Activated T-cell treated with anti-CD3 and anti-CD28 coated beads, Interleukin-2, amount 50 U/mL, for 4 hours (primary cell): ENCODE results near the gene GIT1. TPM values are rescaled to one million over a fixed set of nuclear protein-coding genes. Genes with fewer than 3 reads are reported as not detected.
"Not testable (repeated sequence)": the region's sequence is repeated elsewhere in the genome, so short reads cannot be mapped to it uniquely, and the experiment has no call there.

ENCODE experiments used
- ATAC-seq, 2 donors: fragments of 200-7000 bp; cut with Tn5 transposase; one replicate each; pipeline ENCODE4 v1.10.0; 2021
- DNase-seq: peaks from one replicate; pipeline ENCODE4 v3.0.0-alpha.2; 2020
- H3K27me3 Mint-ChIP-seq: one replicate; pipeline ENCODE4 v1.8.0; 2021; ENCODE audit warnings: low read depth, mixed read lengths
- H3K36me3 Mint-ChIP-seq: one replicate; pipeline ENCODE4 v1.8.0; 2022; ENCODE audit warnings: mixed read lengths; ENCODE audit not compliant: insufficient read depth
- H3K4me1 Mint-ChIP-seq: one replicate; pipeline ENCODE4 v1.8.0; 2021; ENCODE audit warnings: low read depth, mixed read lengths
- H3K4me3 Mint-ChIP-seq: one replicate; pipeline ENCODE4 v1.8.0; 2021; ENCODE audit warnings: mild to moderate bottlenecking, moderate library complexity, mixed read lengths
- H3K9me3 Mint-ChIP-seq: one replicate; pipeline ENCODE4 v1.8.0; 2021; ENCODE audit warnings: mixed read lengths
- total RNA-seq, 3 donors: library from RNA; stranded (reverse); gene quantifications; one replicate each; pipeline ENCODE4 v1.2.1, GENCODE V29; 2021

Gene GIT1
- total RNA-seq, 3 donors from 2014 or later = 79.3 to 91.3 (median 90.8) TPM

DNA sequence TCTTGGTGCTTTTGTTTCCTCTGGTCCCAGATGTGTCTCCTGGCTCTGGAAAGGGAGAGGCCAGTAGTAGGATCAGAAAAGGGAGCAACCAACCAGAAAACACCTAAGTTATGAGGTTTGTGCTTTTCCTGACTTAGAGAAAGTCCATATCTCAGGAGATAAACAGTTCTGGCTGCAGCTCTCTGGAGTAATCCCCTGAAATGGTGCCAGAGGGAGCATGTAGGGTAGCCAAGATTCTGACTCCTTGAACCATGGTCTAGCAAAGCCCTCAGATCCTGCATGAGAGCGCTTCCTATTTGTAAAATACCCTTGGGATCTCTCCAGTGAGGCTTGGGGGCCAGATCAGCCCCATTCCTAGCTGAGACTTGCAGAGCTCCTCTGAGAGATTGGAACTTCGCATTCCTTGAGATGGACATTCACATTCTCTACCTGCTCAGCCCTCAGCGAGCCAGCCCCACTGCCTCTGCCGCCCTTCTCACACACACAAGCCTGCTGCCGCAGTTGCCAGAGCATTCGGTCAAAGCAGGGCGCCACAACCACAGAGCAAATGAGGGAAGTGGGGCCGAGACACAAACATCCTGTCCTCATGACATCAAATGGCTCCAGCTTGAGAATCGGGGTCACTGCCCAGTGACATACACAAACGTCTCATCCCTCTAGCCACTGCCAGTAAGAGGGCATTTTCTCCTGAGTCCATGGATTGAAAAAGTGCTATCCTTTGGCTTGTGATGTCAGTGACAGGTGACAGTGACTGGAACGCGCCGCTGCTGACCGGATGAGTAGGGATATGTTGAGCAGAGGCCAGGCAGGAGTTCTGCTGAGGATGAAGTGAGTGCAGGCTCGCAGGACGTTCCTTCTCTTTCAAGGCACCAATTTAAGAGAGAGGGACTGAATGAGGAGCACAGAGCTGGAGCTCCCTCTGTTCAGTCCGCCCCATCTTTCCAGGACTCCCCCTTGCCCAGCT is 27.6 kb downstream of the GIT1 start:
- H3K9me3 Mint-ChIP-seq = no peaks in the 10 kb centered on the region
- ATAC-seq = no peak
- no peaks in the 10 kb centered on the region for H3K27me3 Mint-ChIP-seq
- no peak overlapping the region for H3K4me3 Mint-ChIP-seq
- DNase-seq = no peak
- peaks cover 46% of the 10 kb centered on the region for H3K4me1 Mint-ChIP-seq
- peaks cover 6% of the 10 kb centered on the region for H3K36me3 Mint-ChIP-seq

- Mint-ChIP-seq H3K9me3 (no peaks in the 10 kb centered on the region), H3K4me1 (peaks cover 38% of the 10 kb centered on the region), H3K36me3 (peaks cover 6% of the 10 kb centered on the region), H3K4me3 (no peak overlapping the region), H3K27me3 (no peaks in the 10 kb centered on the region)
- no peak for DNase-seq
- no peak for ATAC-seq
Measured at GRCh38 chr17:29560316-29560715, 29.1 kb downstream of the GIT1 start.

DNA sequence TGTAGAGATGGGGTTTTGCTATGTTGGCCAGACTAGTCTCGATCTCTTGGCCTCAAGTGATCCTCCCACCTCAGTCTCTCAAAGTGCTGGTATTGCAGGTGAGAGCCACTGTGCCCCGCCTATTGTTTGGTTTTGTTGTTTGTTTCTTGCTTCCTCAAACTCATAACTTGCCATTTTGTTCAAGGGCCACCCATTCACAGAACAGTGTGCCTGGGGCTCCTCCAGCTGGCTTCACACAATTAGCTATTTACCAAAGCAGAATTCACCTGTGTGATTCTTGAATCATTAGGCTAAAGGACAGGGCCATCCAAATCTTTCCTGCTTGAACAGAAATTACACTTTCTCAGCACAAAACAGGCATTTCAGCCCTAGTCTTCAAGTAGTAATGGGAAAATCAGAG is 29.8 kb downstream of the GIT1 start:
- Mint-ChIP-seq H3K4me1 (peaks cover 38% of the 10 kb centered on the region), H3K36me3 (peaks cover 6% of the 10 kb centered on the region)

GRCh38 chr17:29558139-29558538 is 31.3 kb downstream of the GIT1 start:
- peaks cover 30% of the 10 kb centered on the region for H3K4me1 Mint-ChIP-seq
- not testable (repeated sequence) for H3K27me3 Mint-ChIP-seq, H3K36me3 Mint-ChIP-seq, ATAC-seq, H3K9me3 Mint-ChIP-seq, H3K4me3 Mint-ChIP-seq, DNase-seq

More for the DNA sequence above, 29.8 kb downstream of the GIT1 start:
- H3K4me3 Mint-ChIP-seq = no peak overlapping the region
- DNase-seq (no peak), ATAC-seq (no peak)
- H3K9me3 Mint-ChIP-seq = no peaks in the 10 kb centered on the region
- H3K27me3 Mint-ChIP-seq = no peaks in the 10 kb centered on the region

GRCh38 chr17:29557739-29558116 is 31.7 kb downstream of the GIT1 start:
- Mint-ChIP-seq H3K4me1 (peaks cover 26% of the 10 kb centered on the region), H3K36me3 (peaks cover 6% of the 10 kb centered on the region), H3K27me3 (no peaks in the 10 kb centered on the region), H3K4me3 (no peak overlapping the region), H3K9me3 (no peaks in the 10 kb centered on the region)
- ATAC-seq (peak; percentile 57 to 62), DNase-seq (no peak)

GRCh38 chr17:29557085-29557738 is 32.2 kb downstream of the GIT1 start:
- Mint-ChIP-seq H3K4me1 (peaks cover 22% of the 10 kb centered on the region), H3K9me3 (no peaks in the 10 kb centered on the region), H3K4me3 (no peak overlapping the region), H3K27me3 (no peaks in the 10 kb centered on the region), H3K36me3 (peaks cover 6% of the 10 kb centered on the region)
- DNase-seq = no peak
- ATAC-seq = peak; percentile 18 to 28

DNA sequence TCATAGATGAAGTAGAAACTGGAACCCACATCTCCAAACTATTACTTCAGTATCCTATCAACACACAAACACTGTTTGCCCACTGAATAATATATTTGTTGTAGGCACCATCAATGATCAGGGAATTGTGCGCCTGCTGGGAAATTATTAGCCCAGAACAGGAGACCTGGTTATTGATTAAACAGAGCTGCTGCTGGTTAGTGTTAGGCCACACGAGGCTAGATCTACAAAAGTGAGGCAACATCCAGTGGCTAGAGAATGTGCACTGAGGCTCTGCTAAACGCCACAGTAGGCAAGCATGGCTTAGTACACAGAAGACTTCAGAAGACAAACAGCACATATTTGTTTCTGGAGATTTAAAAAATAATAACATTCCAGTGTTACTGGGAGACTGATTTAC is 33.6 kb downstream of the GIT1 start:
- Mint-ChIP-seq H3K27me3 (no peaks in the 10 kb centered on the region), H3K4me1 (peaks cover 15% of the 10 kb centered on the region), H3K36me3 (peaks cover 6% of the 10 kb centered on the region), H3K4me3 (no peak overlapping the region), H3K9me3 (no peaks in the 10 kb centered on the region)
- ATAC-seq = no peak
- no peak for DNase-seq

- Mint-ChIP-seq H3K4me3 (no peak overlapping the region), H3K4me1 (peaks cover 9% of the 10 kb centered on the region), H3K9me3 (no peaks in the 10 kb centered on the region), H3K36me3 (no peaks in the 10 kb centered on the region), H3K27me3 (no peaks in the 10 kb centered on the region)
- no peak for DNase-seq
- ATAC-seq = peak; percentile 21 to 23
Measured at GRCh38 chr17:29549177-29549923, 40.1 kb downstream of the GIT1 start.

DNA sequence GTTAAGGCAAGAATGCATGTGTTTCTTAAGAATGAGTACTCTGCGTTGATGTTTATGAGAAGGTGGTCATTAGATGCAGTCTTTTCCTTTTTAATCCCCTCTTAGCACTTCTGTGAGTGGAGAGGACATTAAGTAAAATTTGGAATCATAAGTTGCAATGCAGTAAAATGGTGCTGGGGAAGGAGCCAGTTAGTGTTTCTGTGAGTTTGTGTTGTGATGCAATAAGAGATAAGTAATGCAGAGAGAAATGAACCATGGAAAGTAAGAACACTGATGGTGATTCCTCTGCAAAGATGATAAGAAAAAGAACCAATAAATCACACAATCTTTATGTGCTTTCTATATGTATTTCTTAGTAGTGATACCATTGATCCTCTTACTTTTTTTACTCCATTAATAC is 42.6 kb downstream of the GIT1 start:
- Mint-ChIP-seq H3K4me1 (peaks cover 9% of the 10 kb centered on the region), H3K36me3 (peaks cover 14% of the 10 kb centered on the region)

DNA sequence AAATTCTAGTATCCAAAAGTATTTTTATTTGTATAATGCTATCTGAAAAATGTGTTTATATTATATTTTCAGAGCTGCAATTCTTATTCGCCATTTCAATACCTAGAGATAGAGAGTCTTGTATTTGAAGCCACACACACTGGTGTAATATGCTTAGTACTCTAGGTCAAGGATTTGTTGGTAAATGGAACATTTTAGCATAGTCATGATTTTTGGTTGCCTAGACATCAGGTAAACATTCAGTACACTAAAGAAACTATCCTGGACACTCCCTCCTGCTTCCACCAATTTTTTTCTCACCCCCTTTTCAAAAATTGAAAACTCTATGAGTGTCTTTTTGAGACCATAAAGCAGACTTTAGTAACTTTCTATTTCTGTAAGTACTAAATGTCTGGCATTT is 43.4 kb downstream of the GIT1 start:
- H3K9me3 Mint-ChIP-seq = no peaks in the 10 kb centered on the region
- no peak overlapping the region for H3K4me3 Mint-ChIP-seq
- DNase-seq (no peak), ATAC-seq (no peak)
- H3K36me3 Mint-ChIP-seq = peaks cover 14% of the 10 kb centered on the region
- H3K4me1 Mint-ChIP-seq = peaks cover 9% of the 10 kb centered on the region
- H3K27me3 Mint-ChIP-seq = no peaks in the 10 kb centered on the region

More for the DNA sequence above, 42.6 kb downstream of the GIT1 start:
- H3K27me3 Mint-ChIP-seq = no peaks in the 10 kb centered on the region
- H3K9me3 Mint-ChIP-seq = no peaks in the 10 kb centered on the region
- H3K4me3 Mint-ChIP-seq = no peak overlapping the region
- DNase-seq (no peak), ATAC-seq (no peak)

DNA sequence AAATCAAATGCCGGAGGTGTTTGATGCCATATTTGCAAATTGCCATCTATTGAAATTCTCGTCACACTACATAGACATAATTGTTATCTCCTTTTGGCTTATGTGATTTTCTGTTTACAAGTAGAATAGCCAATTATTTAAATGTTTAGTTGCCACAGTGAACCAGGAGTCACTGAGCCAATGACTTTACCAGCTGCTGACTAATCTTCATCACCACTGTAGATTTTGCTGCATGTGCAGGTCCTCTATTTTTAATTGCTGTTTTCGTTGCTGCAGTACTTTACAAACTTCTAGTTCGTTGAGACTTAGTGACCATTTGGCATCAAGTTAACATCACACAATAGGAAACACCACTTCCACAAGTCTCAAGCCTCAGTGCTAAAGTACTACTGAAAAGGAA is 45.4 kb downstream of the GIT1 start:
- ATAC-seq (no peak), DNase-seq (no peak)
- H3K36me3 Mint-ChIP-seq = peaks cover 14% of the 10 kb centered on the region
- no peaks in the 10 kb centered on the region for H3K27me3 Mint-ChIP-seq
- no peaks in the 10 kb centered on the region for H3K9me3 Mint-ChIP-seq
- H3K4me3 Mint-ChIP-seq = no peak overlapping the region
- peaks cover 6% of the 10 kb centered on the region for H3K4me1 Mint-ChIP-seq

DNA sequence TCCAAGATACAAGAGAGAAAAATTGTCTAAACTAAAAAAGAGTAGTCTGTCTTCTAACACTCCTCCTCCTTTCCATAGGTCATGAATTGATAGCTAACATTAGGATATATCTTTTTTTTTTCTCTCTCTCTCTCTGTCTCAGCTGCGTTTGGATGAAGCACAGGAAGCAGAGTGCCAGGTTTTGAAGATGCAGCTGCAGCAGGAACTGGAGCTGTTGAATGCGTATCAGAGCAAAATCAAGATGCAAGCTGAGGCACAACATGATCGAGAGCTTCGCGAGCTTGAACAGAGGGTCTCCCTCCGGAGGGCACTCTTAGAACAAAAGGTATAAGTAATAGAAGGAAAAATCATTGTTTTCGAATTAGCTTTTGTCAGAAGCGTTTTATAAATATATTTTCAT is 55.5 kb downstream of the GIT1 start:
- no peaks in the 10 kb centered on the region for H3K27me3 Mint-ChIP-seq

DNA sequence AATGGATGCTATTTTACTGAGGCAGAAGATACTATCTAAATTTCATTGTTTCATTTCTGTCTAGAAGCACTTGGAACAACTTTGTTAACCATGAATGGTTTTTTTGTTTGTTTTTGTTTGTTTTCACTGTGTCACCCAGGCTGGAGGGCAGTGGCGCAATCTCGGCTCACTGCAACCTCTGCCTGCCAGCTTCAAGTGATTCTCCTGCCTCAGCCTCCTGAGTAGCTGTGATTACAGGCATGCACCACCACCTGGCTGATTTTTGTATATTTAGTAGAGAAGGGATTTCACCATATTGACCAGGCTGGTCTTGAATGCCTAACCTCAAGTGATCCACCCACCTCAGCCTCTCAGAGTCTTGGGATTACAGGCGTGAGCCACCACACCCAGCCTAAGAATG is 63.1 kb downstream of the GIT1 start:
- no peaks in the 10 kb centered on the region for H3K9me3 Mint-ChIP-seq
- DNase-seq (no peak), ATAC-seq (no peak)
- H3K27me3 Mint-ChIP-seq = no peaks in the 10 kb centered on the region
- peaks cover 20% of the 10 kb centered on the region for H3K36me3 Mint-ChIP-seq
- no peaks in the 10 kb centered on the region for H3K4me1 Mint-ChIP-seq
- no peak overlapping the region for H3K4me3 Mint-ChIP-seq

More for the DNA sequence above, 55.5 kb downstream of the GIT1 start:
- no peaks in the 10 kb centered on the region for H3K4me1 Mint-ChIP-seq
- H3K4me3 Mint-ChIP-seq = no peak overlapping the region
- DNase-seq = no peak
- H3K9me3 Mint-ChIP-seq = no peaks in the 10 kb centered on the region
- H3K36me3 Mint-ChIP-seq = peaks cover 23% of the 10 kb centered on the region
- ATAC-seq = no peak

GRCh38 chr17:29524692-29525091 is 64.8 kb downstream of the GIT1 start:
- H3K36me3 Mint-ChIP-seq = peaks cover 19% of the 10 kb centered on the region
- no peak overlapping the region for H3K4me3 Mint-ChIP-seq
- no peaks in the 10 kb centered on the region for H3K4me1 Mint-ChIP-seq
- ATAC-seq = no peak
- no peak for DNase-seq
- H3K9me3 Mint-ChIP-seq = no peaks in the 10 kb centered on the region
- no peaks in the 10 kb centered on the region for H3K27me3 Mint-ChIP-seq
